ENCODE measurements around the gene VWA3B. TPM values are rescaled to one million over a fixed set of nuclear protein-coding genes. Genes with fewer than 3 reads are reported as not detected.

VWA3B gene
- total and polyA plus RNA-seq, 2 donors (not counting 3 experiments of a cell fraction or from before 2014, with no cell fraction given), result not detected

DNA sequence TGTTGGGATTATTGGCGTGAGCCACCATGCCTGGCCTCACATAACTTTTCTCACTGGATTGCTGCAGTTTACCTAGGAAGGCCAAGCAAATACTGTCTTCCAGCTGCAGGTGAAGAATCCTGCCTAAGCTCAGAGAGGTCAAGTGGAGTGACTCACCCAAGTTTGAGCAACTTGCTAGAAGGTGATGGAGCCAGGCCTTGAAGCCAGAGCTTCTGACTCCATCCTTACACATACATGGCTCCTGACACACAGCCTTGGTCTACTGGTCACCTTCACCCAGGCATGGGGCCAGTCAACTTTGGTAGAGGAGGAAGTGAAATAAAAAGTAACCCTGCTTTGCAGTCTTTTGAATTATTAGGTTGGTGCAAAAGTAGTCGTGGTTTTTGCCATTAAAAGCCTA lies 93.5 kb downstream of the VWA3B start:
- no peak overlapping the region for H3K27ac ChIP-seq (ENCODE audit: insufficient read depth, low read depth, low read length)
- no peak overlapping the region for H3K4me2 ChIP-seq (ENCODE audit: insufficient read depth, low read length)
- dilution Hi-C loops (cut with MboI; ENCODE audit: extremely low pct_ligation_motif_present, low sequenced_read_pairs) (no loop called here), intact Hi-C loops (cut with micrococcal nuclease) (no loop called here)
- H3K36me3 ChIP-seq (ENCODE audit: control insufficient read depth in 2 of 2, extremely low read depth in 1 of 2, insufficient read depth in 2 of 2, low read length in 2 of 2), result no peaks in the 10 kb centered on the region
- H3K4me1 ChIP-seq (ENCODE audit: control insufficient read depth, extremely low read depth, insufficient read depth, low read length), result no peaks in the 10 kb centered on the region
- POLR2A ChIA-PET, result no interaction called here
- H3K27me3 ChIP-seq (ENCODE audit: control insufficient read depth in 2 of 2, insufficient read depth in 2 of 2, low read length in 2 of 2), result peaks cover 3 to 15% of the 10 kb centered on the region in 2 experiments
- no TSS peak for BruUV-seq (replicated peaks)
- FAIRE-seq (no peak), DNase-seq (ENCODE audit: low read depth, low spot score) (no peak)
- no peaks in the 10 kb centered on the region for H4K20me1 ChIP-seq (replicated peaks; ENCODE audit: control insufficient read depth, extremely low read depth, insufficient read depth, low read length)
- H3K9me3 ChIP-seq (replicated peaks; ENCODE audit: control insufficient read depth, insufficient read depth, low read length), result no peaks in the 10 kb centered on the region
- CTCF ChIA-PET, result no interaction called here
- no peak overlapping the region for H3K9ac ChIP-seq (replicated peaks; ENCODE audit: extremely low read depth, insufficient read depth, low read length)
- H3K9me1 ChIP-seq (replicated peaks; ENCODE audit: control insufficient read depth, extremely low read depth, insufficient read depth, low read length), result no peaks in the 10 kb centered on the region
- TF ChIP-seq FOS (IDR thresholded peaks at IDR 0.05; ENCODE audit: borderline replicate concordance, insufficient read depth, low read length), result no peak
- no peak for TF ChIP-seq EZH2 (IDR thresholded peaks at IDR 0.05; ENCODE audit: borderline replicate concordance, low read depth, low read length, severe bottlenecking)
- TF ChIP-seq JUN (IDR thresholded peaks at IDR 0.05; ENCODE audit: borderline replicate concordance, insufficient read depth, insufficient read length, low read depth), result no peak
- TF ChIP-seq MYC (IDR thresholded peaks at IDR 0.05; ENCODE audit: low read depth, low read length), result no peak
- no peak for TF ChIP-seq POLR2A (IDR thresholded peaks at IDR 0.05; ENCODE audit: low read depth, low read length)
- TF ChIP-seq, protein P1, sequence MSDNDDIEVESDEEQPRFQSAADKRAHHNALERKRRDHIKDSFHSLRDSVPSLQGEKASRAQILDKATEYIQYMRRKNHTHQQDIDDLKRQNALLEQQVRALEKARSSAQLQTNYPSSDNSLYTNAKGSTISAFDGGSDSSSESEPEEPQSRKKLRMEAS (IDR thresholded peaks at IDR 0.05; ENCODE audit: insufficient read depth, insufficient read length), result no peak
- TF ChIP-seq POLR2AphosphoS5 (IDR thresholded peaks at IDR 0.05; ENCODE audit: insufficient read depth, low read depth, low read length), result no peak
- TF ChIP-seq, protein P2, sequence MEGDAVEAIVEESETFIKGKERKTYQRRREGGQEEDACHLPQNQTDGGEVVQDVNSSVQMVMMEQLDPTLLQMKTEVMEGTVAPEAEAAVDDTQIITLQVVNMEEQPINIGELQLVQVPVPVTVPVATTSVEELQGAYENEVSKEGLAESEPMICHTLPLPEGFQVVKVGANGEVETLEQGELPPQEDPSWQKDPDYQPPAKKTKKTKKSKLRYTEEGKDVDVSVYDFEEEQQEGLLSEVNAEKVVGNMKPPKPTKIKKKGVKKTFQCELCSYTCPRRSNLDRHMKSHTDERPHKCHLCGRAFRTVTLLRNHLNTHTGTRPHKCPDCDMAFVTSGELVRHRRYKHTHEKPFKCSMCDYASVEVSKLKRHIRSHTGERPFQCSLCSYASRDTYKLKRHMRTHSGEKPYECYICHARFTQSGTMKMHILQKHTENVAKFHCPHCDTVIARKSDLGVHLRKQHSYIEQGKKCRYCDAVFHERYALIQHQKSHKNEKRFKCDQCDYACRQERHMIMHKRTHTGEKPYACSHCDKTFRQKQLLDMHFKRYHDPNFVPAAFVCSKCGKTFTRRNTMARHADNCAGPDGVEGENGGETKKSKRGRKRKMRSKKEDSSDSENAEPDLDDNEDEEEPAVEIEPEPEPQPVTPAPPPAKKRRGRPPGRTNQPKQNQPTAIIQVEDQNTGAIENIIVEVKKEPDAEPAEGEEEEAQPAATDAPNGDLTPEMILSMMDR (IDR thresholded peaks at IDR 0.05; ENCODE audit: extremely low read depth in 1 of 2, insufficient read depth in 1 of 2, low read depth in 1 of 2, low read length in 2 of 2), result no peak
- TF ChIP-seq GATA2 (IDR thresholded peaks at IDR 0.05; ENCODE audit: insufficient read depth, insufficient read length, low read depth, low read length), result no peak
- no peak overlapping the region for H2AFZ ChIP-seq (ENCODE audit: low read depth, low read length)
- H3K79me2 ChIP-seq (ENCODE audit: control insufficient read depth, insufficient read depth, low read length), result no peaks in the 10 kb centered on the region
- H3K4me3 ChIP-seq (replicated peaks in 1 of 3; ENCODE audit: insufficient read depth in 1 of 3, low read depth in 1 of 3, low read length in 3 of 3), result no peak overlapping the region

Measured in endothelial cell of umbilical vein (primary cell).